Endometrial microvascular endothelial cells (primary cell): ENCODE measurements around the gene AEBP1. TPM values are rescaled to one million over a fixed set of nuclear protein-coding genes. Genes with fewer than 3 reads are reported as not detected.
"Not testable (repeated sequence)": the region's sequence is repeated elsewhere in the genome, so short reads cannot be mapped to it uniquely, and the experiment has no call there.

Experiments
- in situ Hi-C: cut with HindIII; loops from 2 replicates; pipeline ENCODE4 v1.10.0; 2017; ENCODE audit warnings: low sequenced_read_pairs, low pct_unique_long_range_greater_than_20kb; ENCODE audit errors: inconsistent ontology term
- total RNA-seq: library from RNA; depleted of rRNA; stranded (reverse); fragments of >200 nt; gene quantifications from one replicate; pipeline ENCODE4 v1.2.3, GENCODE V29; 2015; ENCODE audit errors: inconsistent ontology term

AEBP1 gene
- total RNA-seq, 1 donor from 2014 or later: 23.8 TPM

DNA sequence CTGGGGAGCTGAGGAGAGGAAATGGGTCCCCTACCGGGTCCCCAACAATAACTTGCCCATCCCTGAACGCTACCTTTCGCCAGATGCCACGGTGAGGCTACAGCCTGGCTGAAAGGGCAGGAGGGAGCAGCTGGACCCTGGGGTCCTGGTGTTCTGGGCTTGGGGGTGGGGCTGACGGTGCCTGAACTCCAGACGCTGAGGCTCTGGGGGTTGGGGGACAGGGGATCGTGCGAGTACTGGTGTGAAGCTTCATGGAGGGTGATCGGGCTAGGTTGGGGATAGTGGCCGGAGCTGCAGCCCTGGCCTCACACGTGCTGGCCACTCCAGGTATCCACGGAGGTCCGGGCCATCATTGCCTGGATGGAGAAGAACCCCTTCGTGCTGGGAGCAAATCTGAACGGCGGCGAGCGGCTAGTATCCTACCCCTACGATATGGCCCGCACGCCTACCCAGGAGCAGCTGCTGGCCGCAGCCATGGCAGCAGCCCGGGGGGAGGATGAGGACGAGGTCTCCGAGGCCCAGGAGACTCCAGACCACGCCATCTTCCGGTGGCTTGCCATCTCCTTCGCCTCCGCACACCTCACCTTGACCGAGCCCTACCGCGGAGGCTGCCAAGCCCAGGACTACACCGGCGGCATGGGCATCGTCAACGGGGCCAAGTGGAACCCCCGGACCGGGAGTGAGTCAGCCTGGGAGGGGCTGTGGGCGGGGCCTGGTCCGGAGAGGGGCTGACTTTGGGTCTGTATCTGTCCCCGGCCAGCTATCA, 8.3 kb downstream of the AEBP1 start:
- in situ Hi-C loops: no loop called here

DNA sequence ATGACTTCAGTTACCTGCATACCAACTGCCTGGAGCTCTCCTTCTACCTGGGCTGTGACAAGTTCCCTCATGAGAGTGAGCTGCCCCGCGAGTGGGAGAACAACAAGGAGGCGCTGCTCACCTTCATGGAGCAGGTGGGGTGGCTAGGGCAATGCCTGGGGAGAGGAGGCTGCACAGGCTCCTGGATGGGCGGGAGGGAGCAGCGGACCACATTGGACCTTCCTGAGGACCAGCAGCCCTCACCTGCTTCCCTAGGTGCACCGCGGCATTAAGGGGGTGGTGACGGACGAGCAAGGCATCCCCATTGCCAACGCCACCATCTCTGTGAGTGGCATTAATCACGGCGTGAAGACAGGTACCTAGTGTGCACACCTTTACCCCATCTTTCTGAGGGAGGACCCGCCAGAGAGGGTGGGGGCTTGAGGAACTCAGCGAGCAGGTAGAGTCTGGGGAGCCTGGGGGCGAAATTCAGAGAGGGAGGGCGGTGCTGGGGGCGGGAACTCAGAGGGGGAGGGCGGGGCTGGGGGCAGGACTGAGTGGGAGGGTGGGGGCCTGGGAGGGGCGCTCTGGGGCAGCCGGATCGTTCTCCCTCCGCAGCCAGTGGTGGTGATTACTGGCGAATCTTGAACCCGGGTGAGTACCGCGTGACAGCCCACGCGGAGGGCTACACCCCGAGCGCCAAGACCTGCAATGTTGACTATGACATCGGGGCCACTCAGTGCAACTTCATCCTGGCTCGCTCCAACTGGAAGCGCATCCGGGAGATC, 9.0 kb downstream of the AEBP1 start:
- in situ Hi-C loops: no loop called here

DNA sequence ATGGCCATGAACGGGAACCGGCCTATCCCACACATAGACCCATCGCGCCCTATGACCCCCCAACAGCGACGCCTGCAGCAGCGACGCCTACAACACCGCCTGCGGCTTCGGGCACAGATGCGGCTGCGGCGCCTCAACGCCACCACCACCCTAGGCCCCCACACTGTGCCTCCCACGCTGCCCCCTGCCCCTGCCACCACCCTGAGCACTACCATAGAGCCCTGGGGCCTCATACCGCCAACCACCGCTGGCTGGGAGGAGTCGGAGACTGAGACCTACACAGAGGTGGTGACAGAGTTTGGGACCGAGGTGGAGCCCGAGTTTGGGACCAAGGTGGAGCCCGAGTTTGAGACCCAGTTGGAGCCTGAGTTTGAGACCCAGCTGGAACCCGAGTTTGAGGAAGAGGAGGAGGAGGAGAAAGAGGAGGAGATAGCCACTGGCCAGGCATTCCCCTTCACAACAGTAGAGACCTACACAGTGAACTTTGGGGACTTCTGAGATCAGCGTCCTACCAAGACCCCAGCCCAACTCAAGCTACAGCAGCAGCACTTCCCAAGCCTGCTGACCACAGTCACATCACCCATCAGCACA, 9.7 kb downstream of the AEBP1 start:
- in situ Hi-C loops: no loop called here

- in situ Hi-C loops: no loop called here
Observed at GRCh38 chr7:44114586-44115310, 10.6 kb downstream of the AEBP1 start.

DNA sequence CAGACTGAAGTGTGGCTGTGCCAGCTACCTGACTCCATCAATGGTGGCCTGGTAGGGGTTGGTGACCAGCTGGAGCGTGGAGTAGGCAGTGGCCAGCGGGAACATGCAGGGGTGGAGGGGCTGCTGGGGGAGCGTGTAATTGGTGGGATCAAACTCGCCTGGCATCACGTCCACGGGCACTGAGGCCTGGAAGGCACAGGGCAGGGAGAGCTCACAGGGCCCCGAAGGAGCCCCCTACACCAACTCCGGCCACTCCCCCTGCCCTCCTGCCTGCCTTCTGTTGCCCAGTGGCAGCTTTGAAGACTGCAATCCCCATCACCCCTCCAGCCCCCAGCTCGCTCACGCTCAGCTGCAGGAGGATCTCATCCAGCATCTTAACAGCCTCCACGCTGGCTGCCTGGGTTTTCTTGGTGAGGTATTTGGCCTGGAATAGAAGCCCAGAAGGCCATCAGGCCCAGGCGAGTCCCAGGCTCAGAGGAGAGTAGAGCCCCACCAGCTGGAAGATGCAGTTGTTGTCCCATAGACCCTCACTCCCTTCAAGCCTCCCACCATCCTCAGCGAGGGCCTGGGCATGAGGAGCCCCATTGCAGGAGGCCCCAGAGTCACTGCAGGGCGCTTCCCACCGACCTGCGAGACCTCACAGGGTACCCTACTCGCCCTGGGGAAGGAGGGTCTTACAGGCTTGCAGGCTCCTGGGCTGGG, 12.1 kb downstream of the AEBP1 start:
- in situ Hi-C loops: no loop called here

DNA sequence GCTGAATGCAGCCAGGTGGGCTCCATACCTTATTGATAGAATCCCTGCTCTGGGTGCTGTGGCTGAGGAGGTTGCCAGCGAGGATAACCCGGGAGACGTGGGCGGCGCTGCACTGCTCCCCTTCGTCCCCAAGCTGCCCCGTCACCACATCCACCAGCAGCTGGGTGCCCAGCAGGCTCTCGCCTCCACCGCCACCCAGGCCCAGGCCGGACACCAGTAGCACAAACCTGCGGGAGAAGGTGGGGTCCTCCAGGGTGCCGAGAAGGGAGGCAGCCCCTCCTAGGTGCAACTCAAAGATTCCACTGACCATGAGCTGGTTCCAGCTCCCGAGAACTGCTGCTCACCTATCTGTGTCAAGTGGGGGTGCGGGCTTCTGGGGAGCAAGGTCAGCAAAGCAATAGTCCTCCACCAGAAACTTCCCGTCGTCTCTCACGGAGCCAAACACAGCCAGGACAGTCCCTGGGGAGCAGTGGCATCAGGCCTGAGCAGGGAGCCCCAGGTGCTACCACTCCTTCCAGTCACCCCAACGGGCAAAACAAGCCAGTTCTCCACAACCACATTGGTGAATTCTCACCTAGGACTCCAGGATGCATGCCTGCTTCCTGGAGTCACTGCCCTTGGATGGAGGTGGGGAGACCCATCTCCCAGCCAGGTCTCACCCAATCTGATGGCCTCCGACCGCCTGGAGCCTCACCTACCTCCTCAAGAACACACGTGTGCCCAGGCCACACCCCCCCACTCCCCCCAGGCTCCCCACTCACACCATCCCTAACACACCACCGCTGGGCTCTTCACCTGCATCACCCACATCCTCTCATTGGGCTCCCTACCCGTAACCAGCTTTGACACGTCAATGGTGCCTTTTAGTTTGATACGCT, 12.9 kb downstream of the AEBP1 start:
- in situ Hi-C loops: no loop called here

GRCh38 chr7:44117801-44118429, 13.8 kb downstream of the AEBP1 start:
- in situ Hi-C loops: no loop called here

DNA sequence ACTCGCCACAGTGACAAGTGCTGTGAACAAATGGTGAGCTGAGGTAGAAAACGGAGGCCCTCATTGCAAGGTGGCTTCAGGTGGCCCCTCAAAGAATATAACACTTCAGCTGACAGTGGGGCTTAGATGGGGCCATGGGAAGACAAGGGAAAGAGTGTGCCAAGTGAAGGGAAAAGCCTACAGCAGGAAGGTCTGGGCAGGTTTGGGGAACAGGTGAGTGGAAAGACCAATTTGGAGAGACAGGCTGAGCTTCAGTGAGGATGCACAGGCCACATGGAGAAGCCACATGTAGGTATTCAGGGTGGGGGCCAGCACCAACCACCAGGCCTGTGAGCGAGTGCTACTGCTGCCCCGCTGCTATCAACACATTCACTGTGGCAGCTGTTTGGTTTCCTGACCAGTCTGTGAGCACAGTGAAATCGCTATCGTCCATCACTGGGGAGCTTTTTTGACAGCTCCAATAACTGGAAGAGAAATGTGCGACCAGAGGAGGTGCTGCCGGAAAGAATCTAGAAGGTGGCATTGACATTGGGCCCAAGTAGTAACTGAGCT, 15.8 kb downstream of the AEBP1 start:
- in situ Hi-C loops: no loop called here

DNA sequence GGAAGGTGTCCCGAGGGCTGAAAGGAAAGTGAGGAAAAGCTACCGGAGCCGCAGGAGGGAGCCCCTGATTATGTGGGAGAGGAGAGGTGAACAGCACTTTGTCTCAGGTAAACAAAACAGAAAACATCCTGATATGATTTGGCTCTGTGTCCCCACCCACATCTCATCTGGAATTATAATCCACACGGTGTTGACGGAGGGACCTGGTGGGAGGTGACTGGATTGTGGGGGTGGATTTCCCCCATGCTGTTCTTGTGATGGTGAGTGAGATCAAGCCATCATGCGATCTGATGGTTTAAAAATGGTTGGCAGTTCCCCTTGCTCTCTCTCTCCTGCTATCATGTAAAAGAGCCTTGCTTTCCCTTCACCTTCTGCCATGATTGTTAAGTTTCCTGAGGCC, 16.2 kb downstream of the AEBP1 start:
- in situ Hi-C loops: no loop called here

DNA sequence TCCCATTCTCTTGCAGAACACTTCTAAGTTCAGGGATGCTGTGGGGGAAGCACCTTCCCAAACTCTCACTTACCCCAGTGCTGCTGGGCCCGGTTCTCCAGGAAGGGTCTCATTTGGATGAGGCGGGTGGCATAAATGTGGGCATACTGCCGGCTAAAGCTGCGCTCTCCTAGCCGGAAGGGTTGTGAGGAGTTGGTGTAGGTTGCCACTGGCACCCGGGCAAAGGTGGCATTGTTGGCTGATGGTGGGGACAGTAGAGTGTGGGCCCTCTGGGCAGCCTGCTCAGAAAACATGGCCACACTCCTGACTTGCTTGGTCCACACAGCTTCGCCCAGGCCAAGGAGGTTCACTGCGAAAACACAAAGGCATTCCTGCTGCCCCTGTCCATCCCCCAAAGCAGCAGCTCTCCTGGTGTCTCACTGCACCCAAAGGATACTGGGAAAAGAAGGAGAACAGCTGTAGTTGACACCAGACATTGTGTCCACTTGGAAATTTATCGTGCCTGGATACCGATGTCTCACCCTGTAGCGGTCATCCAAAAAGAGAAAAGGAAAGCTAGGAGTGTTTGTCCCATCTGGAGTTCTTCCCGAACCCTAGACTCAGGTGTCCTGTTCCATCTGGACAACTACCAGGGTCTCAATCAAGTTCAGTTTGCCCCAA, 17.7 kb downstream of the AEBP1 start:
- in situ Hi-C loops: no loop called here

GRCh38 chr7:44122529-44122928, 18.4 kb downstream of the AEBP1 start:
- in situ Hi-C loops: no loop called here

DNA sequence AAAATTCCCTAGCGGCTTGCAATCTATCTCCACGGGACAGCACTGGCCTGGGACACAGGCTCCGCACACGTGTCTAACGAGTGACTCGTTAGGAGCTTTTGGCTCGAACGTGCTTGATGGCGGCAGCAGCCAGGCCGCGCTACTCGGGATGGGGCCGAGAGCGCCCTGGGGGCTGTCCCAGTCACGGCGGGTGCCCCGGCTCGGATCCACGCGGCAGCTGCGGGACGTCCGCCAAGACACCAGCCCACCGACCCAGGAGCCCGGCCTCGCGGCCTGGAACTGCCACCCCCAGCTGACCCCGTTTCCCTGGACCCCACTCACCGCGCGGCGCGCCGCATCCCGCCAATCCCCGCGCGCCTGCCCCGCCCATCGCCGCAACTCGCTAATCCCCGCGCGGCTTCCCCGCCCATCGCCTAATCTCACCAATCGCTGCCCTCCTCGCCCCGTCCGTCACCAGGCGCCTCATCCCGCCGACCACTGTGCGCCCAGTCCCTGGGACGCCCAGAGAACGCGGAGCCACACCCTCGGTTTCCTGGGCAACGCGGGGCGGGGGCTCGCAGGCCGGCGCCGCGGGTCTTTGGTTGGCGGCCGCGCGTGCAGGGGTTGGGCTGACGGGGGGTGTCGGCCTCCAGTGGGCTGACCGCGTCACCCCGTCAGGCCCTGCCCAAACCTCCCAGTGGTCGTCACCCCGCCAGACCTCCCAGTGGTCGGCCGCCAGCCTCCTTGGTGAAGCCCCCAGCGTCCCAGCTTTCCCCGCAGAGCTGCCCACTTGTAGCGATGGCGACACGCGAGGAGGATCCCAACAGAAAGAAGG, 19.3 kb downstream of the AEBP1 start, which contains the start of gene POLD2:
TSS of gene POLD2 (minus strand) at position 359 of the 814 bp plus-strand sequence. CDS start 1,495 bp downstream, outside the sequence.
- in situ Hi-C loops: no loop called here

GRCh38 chr7:44124822-44125202, 20.7 kb downstream of the AEBP1 start:
- in situ Hi-C loops: no loop called here

DNA sequence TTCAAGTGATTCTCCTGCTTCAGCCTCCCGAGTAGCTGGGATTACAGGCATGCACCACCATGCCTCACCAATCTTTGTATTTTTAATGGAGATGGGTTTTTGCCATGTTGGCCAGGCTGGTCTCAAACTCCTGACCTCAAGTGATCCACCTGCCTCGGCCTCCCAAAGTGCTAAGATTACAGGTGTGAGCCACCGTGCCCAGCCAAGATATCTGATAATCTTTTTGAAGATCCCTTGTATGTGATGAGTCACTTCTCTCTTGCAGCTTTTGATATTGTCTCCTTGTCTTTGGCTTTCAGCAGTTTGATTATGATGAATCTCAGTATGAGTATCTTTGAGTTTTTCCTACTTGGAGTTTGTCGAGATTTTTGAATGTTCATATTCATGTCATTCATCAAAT, 22.4 kb downstream of the AEBP1 start:
- in situ Hi-C loops: not testable (repeated sequence)

GRCh38 chr7:44127161-44127560, 23.0 kb downstream of the AEBP1 start:
- in situ Hi-C loops: no loop called here
